WTC11 (cell line): ENCODE measurements around the gene CHD1L. TPM values are rescaled to one million over a fixed set of nuclear protein-coding genes. Genes with fewer than 3 reads are reported as not detected.
"Not testable (repeated sequence)": the region's sequence is repeated elsewhere in the genome, so short reads cannot be mapped to it uniquely, and the experiment has no call there.

Experiments used
- ATAC-seq: fragments of 200-7000 bp; cut with Tn5 transposase; 2 replicates; pipeline ENCODE4 v1.10.0; 2021; ENCODE audit warnings: mild to moderate bottlenecking, moderate library complexity
- Bru-seq: library from RNA; stranded (reverse); fragments of 400-500 nt; gene quantifications from one replicate; lab custom pipeline; 2021; lab: Mats Ljungman, UMichigan
- CTCF ChIA-PET: fragments of 300-600 bp; sonication (Branson Sonifier 250); formaldehyde crosslinking; loops from one replicate; lab custom pipeline; 2021; ENCODE audit warnings: antibody characterized with exemption; lab: Charles Lee
- POLR2A ChIA-PET: fragments of 350-600 bp; sonication (Branson Sonifier 250); formaldehyde crosslinking; loops from one replicate; lab custom pipeline; 2021; ENCODE audit warnings: antibody characterized with exemption; lab: Charles Lee
- DNase-seq: peaks from one replicate; pipeline ENCODE4 v3.0.0; 2021; ENCODE audit warnings: low spot score
- H3K27ac Mint-ChIP-seq: 2 replicates; pipeline ENCODE4 v1.8.0; 2021; ENCODE audit warnings: mixed read lengths
- H3K27me3 Mint-ChIP-seq: 2 replicates; pipeline ENCODE4 v1.8.0; 2021; ENCODE audit warnings: low read depth, mild to moderate bottlenecking, moderate library complexity, mixed read lengths
- H3K36me3 Mint-ChIP-seq: 2 replicates; pipeline ENCODE4 v1.8.0; 2021; ENCODE audit warnings: mixed read lengths
- H3K4me1 Mint-ChIP-seq: 2 replicates; pipeline ENCODE4 v1.8.0; 2022; ENCODE audit warnings: mixed read lengths
- H3K4me3 Mint-ChIP-seq: 2 replicates; pipeline ENCODE4 v1.8.0; 2021; ENCODE audit warnings: mild to moderate bottlenecking, moderate library complexity, mixed read lengths
- H3K9me3 Mint-ChIP-seq: 2 replicates; pipeline ENCODE4 v1.8.0; 2021; ENCODE audit warnings: mixed read lengths
- E2F5 ChIP-seq: sonication (generic); formaldehyde crosslinking; IDR thresholded peaks from 2 replicates; pipeline ENCODE4 v1.8.1; 2022; ENCODE audit warnings: mild to moderate bottlenecking, moderate library complexity, missing genetic modification reagents
- ELF4 ChIP-seq: sonication (generic); formaldehyde crosslinking; IDR thresholded peaks from 2 replicates; pipeline ENCODE4 v1.8.1; 2022; ENCODE audit warnings: low read depth, mild to moderate bottlenecking, moderate library complexity, missing genetic modification reagents
- EMX1 ChIP-seq: fragments of 250-450 bp; sonication (Bioruptor Pico); IDR thresholded peaks from 2 replicates; pipeline ENCODE4 v1.8.0; 2021; ENCODE audit warnings: mild to moderate bottlenecking
- ESRRA ChIP-seq: sonication (generic); formaldehyde crosslinking; IDR thresholded peaks from 2 replicates; pipeline ENCODE4 v1.8.1; 2022; ENCODE audit warnings: mild to moderate bottlenecking, missing genetic modification reagents, borderline replicate concordance
- ETV6 ChIP-seq: sonication (generic); formaldehyde crosslinking; IDR thresholded peaks from 2 replicates; pipeline ENCODE4 v1.8.1; 2022; ENCODE audit warnings: mild to moderate bottlenecking, missing genetic modification reagents
- FOXJ3 ChIP-seq: sonication (generic); formaldehyde crosslinking; IDR thresholded peaks from 2 replicates; pipeline ENCODE4 v1.9.0; 2021; ENCODE audit warnings: missing genetic modification reagents, mild to moderate bottlenecking, borderline replicate concordance
- FOXK1 ChIP-seq: sonication (generic); formaldehyde crosslinking; IDR thresholded peaks from 2 replicates; pipeline ENCODE4 v1.8.0; 2022; ENCODE audit warnings: mild to moderate bottlenecking, moderate library complexity, missing genetic modification reagents
- GRHL2 ChIP-seq: fragments of 250-450 bp; sonication (Bioruptor Pico); IDR thresholded peaks from 2 replicates; pipeline ENCODE4 v1.8.0; 2022; ENCODE audit warnings: mild to moderate bottlenecking, moderate library complexity; ENCODE audit not compliant: insufficient replicate concordance, severe bottlenecking
- GTF2I ChIP-seq: fragments of 250-450 bp; sonication (Bioruptor Pico); conservative IDR thresholded peaks from 2 replicates; pipeline ENCODE4 v1.4.0; 2021; ENCODE audit warnings: mild to moderate bottlenecking
- HMGXB4 ChIP-seq: sonication (generic); formaldehyde crosslinking; IDR thresholded peaks from 2 replicates; pipeline ENCODE4 v1.8.1; 2023; ENCODE audit warnings: mild to moderate bottlenecking, moderate library complexity, missing genetic modification reagents
- KAT7 ChIP-seq: sonication (generic); formaldehyde crosslinking; IDR thresholded peaks from 2 replicates; pipeline ENCODE4 v1.8.1; 2023; ENCODE audit warnings: missing genetic modification reagents, mild to moderate bottlenecking, borderline replicate concordance
- NR2C2 ChIP-seq: sonication (generic); formaldehyde crosslinking; IDR thresholded peaks from 2 replicates; pipeline ENCODE4 v1.8.0; 2022; ENCODE audit warnings: mild to moderate bottlenecking, missing genetic modification reagents
- SP1 ChIP-seq: sonication (generic); formaldehyde crosslinking; conservative IDR thresholded peaks from 2 replicates; pipeline ENCODE4 v1.8.1; 2022; ENCODE audit warnings: missing genetic modification reagents
- TEAD1 ChIP-seq: sonication (generic); formaldehyde crosslinking; IDR thresholded peaks from 2 replicates; pipeline ENCODE4 v1.8.0; 2022; ENCODE audit warnings: mild to moderate bottlenecking, missing genetic modification reagents
- ZBTB21 ChIP-seq: sonication (generic); formaldehyde crosslinking; IDR thresholded peaks from 2 replicates; pipeline ENCODE4 v1.8.1; 2023; ENCODE audit warnings: mild to moderate bottlenecking, missing genetic modification reagents, borderline replicate concordance
- ZNF263 ChIP-seq: sonication (generic); formaldehyde crosslinking; IDR thresholded peaks from 2 replicates; pipeline ENCODE4 v1.8.1; 2022; ENCODE audit warnings: low read depth, mild to moderate bottlenecking, moderate library complexity, missing genetic modification reagents
- long read RNA-seq, 3 experiments: library from RNA in 1 of 3; library from capped mRNA in 1 of 3; library from polyadenylated mRNA in 1 of 3; unstranded in 2 of 3; stranded (forward) in 1 of 3; transcript quantifications; one replicate each; pipeline ENCODE4 v2.0.0, GENCODE V29; 2021
- total RNA-seq: library from RNA; stranded (reverse); gene quantifications from 3 replicates; pipeline ENCODE4 v1.2.3, GENCODE V29; 2021
- TF ChIP-seq, protein P1 (sequence below): fragments of 200-600 bp; IDR thresholded peaks from 2 replicates; pipeline ENCODE4 v1.8.0; 2022; ENCODE audit warnings: antibody characterized with exemption
- TF ChIP-seq, protein P2 (sequence below): sonication (generic); formaldehyde crosslinking; IDR thresholded peaks from 2 replicates; pipeline ENCODE4 v1.8.0; 2022; ENCODE audit warnings: mild to moderate bottlenecking, missing genetic modification reagents
- TF ChIP-seq, protein P3 (sequence below): sonication (generic); formaldehyde crosslinking; IDR thresholded peaks from 2 replicates; pipeline ENCODE4 v1.8.0; 2023; ENCODE audit warnings: missing genetic modification reagents, mild to moderate bottlenecking, borderline replicate concordance
- TF ChIP-seq, protein P4 (sequence below): fragments of 250-450 bp; sonication (Bioruptor Pico); IDR thresholded peaks from 2 replicates; pipeline ENCODE4 v2.1.2; 2022; ENCODE audit warnings: mild to moderate bottlenecking, moderate library complexity

Gene CHD1L
- total RNA-seq, result 68.7 to 80.8 TPM (median 80.6 TPM) in 3 replicates
- Bru-seq, nascent RNA, result percentile 90 among the genes with signal in this experiment
- long read RNA-seq, experiment 1, transcript CHD1L-203 (17 exons, 2,358 nt), result minor isoform, 14 of 513 reads
- long read RNA-seq, experiment 1, transcript CHD1L-202 (23 exons, 2,967 nt), result major isoform, 316 of 513 reads
- long read RNA-seq, experiment 1, partial matches to known transcripts, result 41 of 513 reads
- long read RNA-seq, experiment 1, other reads (novel, unspliced or antisense), result 137 of 513 reads
- long read RNA-seq, experiment 2, transcript CHD1L-202 (23 exons, 2,967 nt), result major isoform, 28 of 104 reads
- long read RNA-seq, experiment 2, partial matches to known transcripts, result 45 of 104 reads
- long read RNA-seq, experiment 2, other reads (novel, unspliced or antisense), result 30 of 104 reads
- long read RNA-seq, experiment 3, transcript CHD1L-202 (23 exons, 2,967 nt), result major isoform, 42 of 121 reads
- long read RNA-seq, experiment 3, transcript CHD1L-203 (17 exons, 2,358 nt), result minor isoform, 17 of 121 reads
- long read RNA-seq, experiment 3, partial matches to known transcripts, result 16 of 121 reads
- long read RNA-seq, experiment 3, other reads (novel, unspliced or antisense), result 44 of 121 reads

DNA sequence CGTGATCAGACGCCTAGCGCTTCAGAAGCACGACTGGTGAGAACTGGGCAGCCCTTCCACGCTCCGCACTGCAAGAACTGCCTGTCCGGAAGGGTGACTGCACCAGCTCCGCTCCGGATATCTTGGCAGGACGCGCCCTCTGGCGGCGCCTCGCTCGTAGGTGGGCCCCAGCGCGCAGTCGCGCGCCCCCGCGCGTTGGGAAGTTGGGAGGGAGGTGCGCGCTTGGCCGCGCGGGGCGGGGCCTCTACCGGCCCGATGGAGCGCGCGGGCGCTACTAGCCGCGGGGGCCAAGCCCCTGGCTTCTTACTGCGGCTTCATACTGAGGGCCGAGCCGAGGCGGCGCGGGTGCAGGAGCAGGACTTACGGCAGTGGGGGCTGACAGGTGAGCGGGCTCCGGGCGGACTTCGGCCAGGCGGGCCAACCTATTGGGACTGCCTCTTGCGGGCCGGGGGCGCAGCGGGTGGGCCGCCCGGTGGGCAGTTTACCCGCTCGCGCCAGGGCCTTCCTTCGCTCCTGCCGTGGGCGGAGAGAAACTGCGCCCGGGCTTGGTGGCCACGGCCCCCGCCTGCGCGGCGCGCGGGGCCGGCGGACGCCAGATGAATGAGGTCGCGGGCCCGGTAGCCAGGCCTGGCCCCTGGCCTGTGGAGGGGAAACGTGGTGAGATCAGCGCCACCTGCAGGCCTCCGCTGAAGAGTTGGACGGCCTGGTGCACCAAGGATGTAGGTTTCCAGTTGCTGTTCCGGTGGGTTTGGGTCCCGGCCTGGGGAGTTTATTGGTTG lies at the start of gene CHD1L:
Gene CHD1L (plus strand): TSS at position 236 of the 779 bp plus-strand sequence. CDS start 20 bp downstream, at position 256.
- Mint-ChIP-seq H3K4me1 (peaks cover 73% of the 10 kb centered on the region), H3K4me3 (peak within 1 kb of the TSS; percentile 79), H3K9me3 (no peaks in the 10 kb centered on the region), H3K27me3 (no peaks in the 10 kb centered on the region), H3K27ac (peak within 1 kb of the TSS; percentile 85), H3K36me3 (no peaks in the 10 kb centered on the region)
- POLR2A ChIA-PET, result interaction anchor here (0.6 to 2.3 kb wide), 2 partner anchors 70 to 158 kb away, joined by 3 to 19 read pairs; no protein-coding TSS in a partner anchor
- DNase-seq, result peak; percentile 92
- peak; percentile 83 for ATAC-seq
- 0 out of 2 replicates have a peak, but pooled peaks have one; percentile 62 for TF ChIP-seq EMX1 (CRISPR knock-in tag)
- no peak for TF ChIP-seq GRHL2 (CRISPR knock-in tag)
- TF ChIP-seq, protein P1, sequence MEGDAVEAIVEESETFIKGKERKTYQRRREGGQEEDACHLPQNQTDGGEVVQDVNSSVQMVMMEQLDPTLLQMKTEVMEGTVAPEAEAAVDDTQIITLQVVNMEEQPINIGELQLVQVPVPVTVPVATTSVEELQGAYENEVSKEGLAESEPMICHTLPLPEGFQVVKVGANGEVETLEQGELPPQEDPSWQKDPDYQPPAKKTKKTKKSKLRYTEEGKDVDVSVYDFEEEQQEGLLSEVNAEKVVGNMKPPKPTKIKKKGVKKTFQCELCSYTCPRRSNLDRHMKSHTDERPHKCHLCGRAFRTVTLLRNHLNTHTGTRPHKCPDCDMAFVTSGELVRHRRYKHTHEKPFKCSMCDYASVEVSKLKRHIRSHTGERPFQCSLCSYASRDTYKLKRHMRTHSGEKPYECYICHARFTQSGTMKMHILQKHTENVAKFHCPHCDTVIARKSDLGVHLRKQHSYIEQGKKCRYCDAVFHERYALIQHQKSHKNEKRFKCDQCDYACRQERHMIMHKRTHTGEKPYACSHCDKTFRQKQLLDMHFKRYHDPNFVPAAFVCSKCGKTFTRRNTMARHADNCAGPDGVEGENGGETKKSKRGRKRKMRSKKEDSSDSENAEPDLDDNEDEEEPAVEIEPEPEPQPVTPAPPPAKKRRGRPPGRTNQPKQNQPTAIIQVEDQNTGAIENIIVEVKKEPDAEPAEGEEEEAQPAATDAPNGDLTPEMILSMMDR, result peak; percentile 58
- TF ChIP-seq ZNF263, result 0 out of 2 replicates have a peak, but pooled peaks have one; percentile 31
- TF ChIP-seq, protein P2, sequence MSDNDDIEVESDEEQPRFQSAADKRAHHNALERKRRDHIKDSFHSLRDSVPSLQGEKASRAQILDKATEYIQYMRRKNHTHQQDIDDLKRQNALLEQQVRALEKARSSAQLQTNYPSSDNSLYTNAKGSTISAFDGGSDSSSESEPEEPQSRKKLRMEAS (CRISPR knock-in tag), result peak; percentile 68
- peak; percentile 86 for TF ChIP-seq E2F5 (CRISPR knock-in tag)
- TF ChIP-seq ETV6 (CRISPR knock-in tag), result peak; percentile 37; the same call in 1 of the 2 replicates
- TF ChIP-seq KAT7 (CRISPR knock-in tag), result 0 out of 2 replicates have a peak, but pooled peaks have one; percentile 62
- TF ChIP-seq ELF4 (CRISPR knock-in tag), result 0 out of 2 replicates have a peak, but pooled peaks have one; percentile 37
- TF ChIP-seq ZBTB21 (CRISPR knock-in tag), result peak; percentile 50; the same call in 1 of the 2 replicates
- TF ChIP-seq GTF2I (CRISPR knock-in tag), result 0 out of 2 replicates have a peak, but pooled peaks have one; percentile 42
- TF ChIP-seq SP1 (CRISPR knock-in tag), result peak; percentile 78
- TF ChIP-seq, protein P3, sequence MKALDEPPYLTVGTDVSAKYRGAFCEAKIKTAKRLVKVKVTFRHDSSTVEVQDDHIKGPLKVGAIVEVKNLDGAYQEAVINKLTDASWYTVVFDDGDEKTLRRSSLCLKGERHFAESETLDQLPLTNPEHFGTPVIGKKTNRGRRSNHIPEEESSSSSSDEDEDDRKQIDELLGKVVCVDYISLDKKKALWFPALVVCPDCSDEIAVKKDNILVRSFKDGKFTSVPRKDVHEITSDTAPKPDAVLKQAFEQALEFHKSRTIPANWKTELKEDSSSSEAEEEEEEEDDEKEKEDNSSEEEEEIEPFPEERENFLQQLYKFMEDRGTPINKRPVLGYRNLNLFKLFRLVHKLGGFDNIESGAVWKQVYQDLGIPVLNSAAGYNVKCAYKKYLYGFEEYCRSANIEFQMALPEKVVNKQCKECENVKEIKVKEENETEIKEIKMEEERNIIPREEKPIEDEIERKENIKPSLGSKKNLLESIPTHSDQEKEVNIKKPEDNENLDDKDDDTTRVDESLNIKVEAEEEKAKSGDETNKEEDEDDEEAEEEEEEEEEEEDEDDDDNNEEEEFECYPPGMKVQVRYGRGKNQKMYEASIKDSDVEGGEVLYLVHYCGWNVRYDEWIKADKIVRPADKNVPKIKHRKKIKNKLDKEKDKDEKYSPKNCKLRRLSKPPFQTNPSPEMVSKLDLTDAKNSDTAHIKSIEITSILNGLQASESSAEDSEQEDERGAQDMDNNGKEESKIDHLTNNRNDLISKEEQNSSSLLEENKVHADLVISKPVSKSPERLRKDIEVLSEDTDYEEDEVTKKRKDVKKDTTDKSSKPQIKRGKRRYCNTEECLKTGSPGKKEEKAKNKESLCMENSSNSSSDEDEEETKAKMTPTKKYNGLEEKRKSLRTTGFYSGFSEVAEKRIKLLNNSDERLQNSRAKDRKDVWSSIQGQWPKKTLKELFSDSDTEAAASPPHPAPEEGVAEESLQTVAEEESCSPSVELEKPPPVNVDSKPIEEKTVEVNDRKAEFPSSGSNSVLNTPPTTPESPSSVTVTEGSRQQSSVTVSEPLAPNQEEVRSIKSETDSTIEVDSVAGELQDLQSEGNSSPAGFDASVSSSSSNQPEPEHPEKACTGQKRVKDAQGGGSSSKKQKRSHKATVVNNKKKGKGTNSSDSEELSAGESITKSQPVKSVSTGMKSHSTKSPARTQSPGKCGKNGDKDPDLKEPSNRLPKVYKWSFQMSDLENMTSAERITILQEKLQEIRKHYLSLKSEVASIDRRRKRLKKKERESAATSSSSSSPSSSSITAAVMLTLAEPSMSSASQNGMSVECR, result peak; percentile 42; the same call in 1 of the 2 replicates
- no peak for TF ChIP-seq FOXJ3 (CRISPR knock-in tag)
- TF ChIP-seq NR2C2 (CRISPR knock-in tag), result no peak
- peak; percentile 47; the same call in 1 of the 2 replicates for TF ChIP-seq ESRRA (CRISPR knock-in tag)
- TF ChIP-seq TEAD1 (CRISPR knock-in tag), result peak; percentile 72; the same call in 1 of the 2 replicates
- TF ChIP-seq FOXK1 (CRISPR knock-in tag), result 0 out of 2 replicates have a peak, but pooled peaks have one; percentile 40
- TF ChIP-seq HMGXB4 (CRISPR knock-in tag), result peak; percentile 99
- TF ChIP-seq, protein P4, sequence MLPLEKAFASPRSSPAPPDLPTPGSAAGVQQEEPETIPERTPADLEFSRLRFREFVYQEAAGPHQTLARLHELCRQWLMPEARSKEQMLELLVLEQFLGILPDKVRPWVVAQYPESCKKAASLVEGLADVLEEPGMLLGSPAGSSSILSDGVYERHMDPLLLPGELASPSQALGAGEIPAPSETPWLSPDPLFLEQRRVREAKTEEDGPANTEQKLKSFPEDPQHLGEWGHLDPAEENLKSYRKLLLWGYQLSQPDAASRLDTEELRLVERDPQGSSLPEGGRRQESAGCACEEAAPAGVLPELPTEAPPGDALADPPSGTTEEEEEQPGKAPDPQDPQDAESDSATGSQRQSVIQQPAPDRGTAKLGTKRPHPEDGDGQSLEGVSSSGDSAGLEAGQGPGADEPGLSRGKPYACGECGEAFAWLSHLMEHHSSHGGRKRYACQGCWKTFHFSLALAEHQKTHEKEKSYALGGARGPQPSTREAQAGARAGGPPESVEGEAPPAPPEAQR, result no peak
- CTCF ChIA-PET, result interaction anchor here (0.5 to 3.3 kb wide), 29 partner anchors 11 to 384 kb away, joined by 3 to 67 read pairs (median 3); partner anchors contain the start of genes FMO5 and PRKAB2

GRCh38 chr1:147197324-147197723 lies 45.2 kb upstream of the CHD1L start:
- ATAC-seq, H3K9me3 Mint-ChIP-seq, CTCF ChIA-PET, H3K4me1 Mint-ChIP-seq, H3K27me3 Mint-ChIP-seq, DNase-seq, POLR2A ChIA-PET, H3K4me3 Mint-ChIP-seq, H3K27ac Mint-ChIP-seq, H3K36me3 Mint-ChIP-seq: not testable (repeated sequence)
